HCT116 (cell line): ENCODE results near the gene DNPH1. TPM values are rescaled to one million over a fixed set of nuclear protein-coding genes. Genes with fewer than 3 reads are reported as not detected.

Experiments
- ATAC-seq: fragments of 200-7000 bp; cut with Tn5 transposase; 2 replicates; pipeline ENCODE4 v1.9.1; 2020; ENCODE audit warnings: mild to moderate bottlenecking, moderate library complexity
- BruUV-seq: library from RNA; stranded (reverse); fragments of 400-500 nt; replicated peaks from 2 replicates; lab custom pipeline; 2021; lab: Mats Ljungman, UMichigan
- CTCF ChIA-PET: fragments of 300-600 bp; sonication (Branson Sonifier 250); formaldehyde crosslinking; loops from one replicate; lab custom pipeline; 2021; ENCODE audit warnings: antibody characterized with exemption; lab: Charles Lee
- POLR2A ChIA-PET: fragments of 300-600, 350-600 bp; sonication (Branson Sonifier 250); formaldehyde crosslinking; loops from one replicate; lab custom pipeline; 2021; ENCODE audit warnings: antibody characterized with exemption; lab: Charles Lee
- RAD21 ChIA-PET, 2 experiments: fragments of 300-600 bp; sonication (Branson Sonifier 250); formaldehyde crosslinking; loops; one replicate each; lab custom pipeline; 2023; ENCODE audit warnings: low total read pairs in 2 of 2; ENCODE audit not compliant: uncharacterized antibody in 2 of 2, unreplicated experiment in 2 of 2, low non-redundant PET in 1 of 2; lab: Charles Lee
- DNase-seq: peaks from one replicate; pipeline ENCODE4 v3.0.0-alpha.2; 2010; ENCODE audit warnings: low read depth, low spot score
- H2AFZ ChIP-seq: fragments of 200-600 bp; shearing (Covaris generic), sonication (generic); 2 replicates; pipeline ENCODE4 v1.6.1; 2017; ENCODE audit warnings: low read depth, mixed run types, mixed read lengths, antibody characterized with exemption, low read length; ENCODE audit not compliant: poor library complexity, severe bottlenecking
- H3K27ac ChIP-seq: 2 replicates; pipeline ENCODE4 v1.5.1; 2012; ENCODE audit warnings: low read depth, low read length
- H3K27me3 ChIP-seq: fragments of 200-600 bp; sonication (generic); 2 replicates; pipeline ENCODE4 v1.6.1; 2016; ENCODE audit warnings: mixed run types, low read length, mixed read lengths; ENCODE audit not compliant: insufficient read depth
- H3K36me3 ChIP-seq, 2 experiments: fragments of 200-500 bp in 1 of 2; fragments of 200-600 bp in 1 of 2; sonication (Bioruptor generic) in 1 of 2; sonication (generic) in 1 of 2; 2 replicates each; pipeline versions ENCODE4 v1.5.1 to v1.6.1; 2014 to 2016; ENCODE audit warnings: low read length in 2 of 2, inconsistent platforms in 1 of 2, mixed read lengths in 1 of 2, mixed run types in 1 of 2; ENCODE audit not compliant: insufficient read depth in 2 of 2, control insufficient read depth in 1 of 2
- H3K4me1 ChIP-seq, 2 experiments: fragments of 200-600 bp in 1 of 2; sonication (generic) in 1 of 2; 2 replicates each; pipeline versions ENCODE4 v1.5.1 to v1.6.1; 2012 to 2017; ENCODE audit warnings: low read length in 2 of 2, inconsistent platforms in 1 of 2, mild to moderate bottlenecking in 1 of 2, mixed read lengths in 1 of 2, mixed run types in 1 of 2, moderate library complexity in 1 of 2; ENCODE audit not compliant: insufficient read depth in 2 of 2, control insufficient read depth in 1 of 2
- H3K4me2 ChIP-seq: fragments of 200-600 bp; sonication (generic); 2 replicates; pipeline ENCODE4 v1.6.1; 2017; ENCODE audit warnings: mixed run types, low read length, mixed read lengths
- H3K4me3 ChIP-seq, 2 experiments: fragments of 200-600 bp in 1 of 2; sonication (generic) in 1 of 2; replicated peaks in 1 of 2; 2 replicates each; pipeline ENCODE4 v1.5.1; 2011 to 2016; ENCODE audit warnings: low read length in 2 of 2, control low read depth in 1 of 2, low read depth in 1 of 2, mild to moderate bottlenecking in 1 of 2, mixed read lengths in 1 of 2, mixed run types in 1 of 2
- H3K79me2 ChIP-seq: fragments of 200-600 bp; sonication (generic); 2 replicates; pipeline ENCODE4 v1.6.1; 2017; ENCODE audit warnings: mild to moderate bottlenecking, mixed run types, low read length, moderate library complexity, mixed read lengths; ENCODE audit not compliant: insufficient read depth
- H3K9ac ChIP-seq: fragments of 200-600 bp; sonication (generic); 2 replicates; pipeline ENCODE4 v1.6.1; 2016; ENCODE audit warnings: low read length, mixed read lengths
- H3K9me2 ChIP-seq: fragments of 200-600 bp; sonication (generic), shearing (Covaris generic); 2 replicates; pipeline ENCODE4 v1.6.1; 2017; ENCODE audit warnings: mixed run types, mild to moderate bottlenecking, moderate library complexity; ENCODE audit not compliant: insufficient read depth
- H3K9me3 ChIP-seq, 2 experiments: fragments of 200-500 bp in 1 of 2; fragments of 200-600 bp in 1 of 2; sonication (Bioruptor generic) in 1 of 2; sonication (generic) in 1 of 2; 2 replicates each; pipeline ENCODE4 v1.6.1; 2014 to 2017; ENCODE audit warnings: low read length in 2 of 2, mixed read lengths in 2 of 2, inconsistent platforms in 1 of 2, low read depth in 1 of 2, mild to moderate bottlenecking in 1 of 2, mixed run types in 1 of 2, moderate library complexity in 1 of 2; ENCODE audit not compliant: control insufficient read depth in 1 of 2, insufficient read depth in 1 of 2
- H4K20me1 ChIP-seq: fragments of 200-600 bp; sonication (generic), shearing (Covaris generic); 2 replicates; pipeline ENCODE4 v1.6.1; 2017; ENCODE audit warnings: mixed run types, mild to moderate bottlenecking, moderate library complexity; ENCODE audit not compliant: insufficient read depth
- ATF3 ChIP-seq: IDR thresholded peaks from 2 replicates; pipeline ENCODE4 v1.6.1; 2012
- CBX3 ChIP-seq: IDR thresholded peaks from 2 replicates; pipeline ENCODE4 v1.6.1; 2012; ENCODE audit warnings: low read depth
- EGR1 ChIP-seq: IDR thresholded peaks from 2 replicates; pipeline ENCODE4 v1.6.1; 2012; ENCODE audit warnings: low read depth
- EZH2 ChIP-seq: fragments of 200-600 bp; sonication (generic); IDR thresholded peaks from 2 replicates; pipeline ENCODE4 v1.6.1; 2017; ENCODE audit warnings: antibody characterized with exemption, mixed run types
- EZH2phosphoT487 ChIP-seq: fragments of 200-600 bp; IDR thresholded peaks from 2 replicates; pipeline ENCODE4 v1.6.1; 2018; ENCODE audit warnings: antibody characterized with exemption, borderline replicate concordance
- FOSL1 ChIP-seq: IDR thresholded peaks from 2 replicates; pipeline ENCODE4 v1.6.1; 2012; ENCODE audit warnings: low read depth
- JUND ChIP-seq: IDR thresholded peaks from 2 replicates; pipeline ENCODE4 v1.6.1; 2012
- MAX ChIP-seq: IDR thresholded peaks from 2 replicates; pipeline ENCODE4 v1.6.1; 2012
- SP1 ChIP-seq: IDR thresholded peaks from 2 replicates; pipeline ENCODE4 v1.6.1; 2012; ENCODE audit warnings: low read depth
- TCF7L2 ChIP-seq: IDR thresholded peaks from 2 replicates; pipeline ENCODE4 v1.7.0; 2011; ENCODE audit warnings: borderline replicate concordance, inconsistent platforms; ENCODE audit not compliant: insufficient read depth, insufficient read length; ENCODE audit errors: extremely low read depth
- YY1 ChIP-seq: IDR thresholded peaks from 2 replicates; pipeline ENCODE4 v1.6.1; 2011; ENCODE audit warnings: low read length, low read depth, moderate library complexity, mild to moderate bottlenecking; ENCODE audit not compliant: insufficient replicate concordance; ENCODE audit errors: extremely low read depth
- ZNF274 ChIP-seq: fragments of 200-500 bp; sonication (Bioruptor generic); IDR thresholded peaks from 2 replicates; pipeline ENCODE4 v1.6.1; 2014; ENCODE audit warnings: mild to moderate bottlenecking, low read depth, low read length, inconsistent platforms
- intact Hi-C: fragments of 100-400 bp; cut with micrococcal nuclease; formaldehyde crosslinking; loops from 2 replicates; pipeline ENCODE4 v1.10.0; 2022
- total RNA-seq: library from RNA; stranded (reverse); gene quantifications from one replicate; pipeline ENCODE4 v1.2.1, GENCODE V29; 2021; ENCODE audit not compliant: unreplicated experiment

The DNPH1 gene
- total RNA-seq, 1 experiment from 2014 or later, result 117 TPM

GRCh38 chr6:43205849-43206248 is 23.4 kb downstream of the DNPH1 start:
- BruUV-seq, result no TSS peak
- no peak for DNase-seq

GRCh38 chr6:43204271-43205105 is 24.8 kb downstream of the DNPH1 start:
- intact Hi-C loops, result no loop called here
- DNase-seq, result no peak
- Histone ChIP-seq H3K9me3 (no peaks in the 10 kb centered on the region), H3K4me3 (no peak overlapping the region), H3K4me2 (no peak overlapping the region), H3K27me3 (no peaks in the 10 kb centered on the region), H3K27ac (no peak overlapping the region), H3K4me1 (no peaks in the 10 kb centered on the region), H4K20me1 (no peaks in the 10 kb centered on the region)
- CTCF ChIA-PET, result no interaction called here
- no TSS peak for BruUV-seq
- TF ChIP-seq SP1 (no peak), FOSL1 (no peak), EZH2 (no peak), ZNF274 (no peak), CBX3 (no peak), ATF3 (no peak), EZH2phosphoT487 (no peak), TCF7L2 (no peak)
- TF ChIP-seq, all 23 proteins: peak for 0
- H3K9me2 ChIP-seq, result no peaks in the 10 kb centered on the region
- ATAC-seq, result no peak
- H3K36me3 ChIP-seq, result no peaks in the 10 kb centered on the region; a peak in 1 of 4 replicates
- no peaks in the 10 kb centered on the region for H3K79me2 ChIP-seq
- no peak overlapping the region for H2AFZ ChIP-seq
- no peak overlapping the region for H3K9ac ChIP-seq
- POLR2A ChIA-PET, result no interaction called here
- RAD21 ChIA-PET, result no interaction called here

More at GRCh38 chr6:43205849-43206248, 23.4 kb downstream of the DNPH1 start:
- Histone ChIP-seq H3K27me3 (no peaks in the 10 kb centered on the region), H3K4me1 (no peaks in the 10 kb centered on the region), H4K20me1 (no peaks in the 10 kb centered on the region), H3K4me3 (no peak overlapping the region), H2AFZ (no peak overlapping the region), H3K9me2 (no peaks in the 10 kb centered on the region), H3K79me2 (no peaks in the 10 kb centered on the region), H3K9ac (no peak overlapping the region), H3K9me3 (no peaks in the 10 kb centered on the region), H3K36me3 (no peaks in the 10 kb centered on the region; a peak in 1 of 4 replicates), H3K27ac (no peak overlapping the region), H3K4me2 (no peak overlapping the region)
- intact Hi-C loops, result no loop called here
- TF ChIP-seq EGR1, result no peak
- TF ChIP-seq MAX, result no peak
- no peak for TF ChIP-seq EZH2phosphoT487
- TF ChIP-seq EZH2, result no peak
- no peak for TF ChIP-seq JUND
- TF ChIP-seq SP1, result no peak
- no peak for TF ChIP-seq YY1
- CTCF ChIA-PET, result no interaction called here
- POLR2A ChIA-PET, result no interaction called here
- RAD21 ChIA-PET, result no interaction called here
- no peak for ATAC-seq
